Nephron progenitor cell (in vitro differentiated cells): ENCODE data around the gene GFOD2.

Source experiments
- DNase-seq: peaks from one replicate; pipeline ENCODE4 v3.0.0; 2021
- H3K27ac Mint-ChIP-seq: 2 replicates; pipeline ENCODE4 v1.8.0; 2021; ENCODE audit warnings: mild to moderate bottlenecking, moderate library complexity, mixed read lengths
- H3K27me3 Mint-ChIP-seq: 2 replicates; pipeline ENCODE4 v1.8.0; 2021; ENCODE audit warnings: mild to moderate bottlenecking, low read depth, mixed read lengths; ENCODE audit not compliant: poor library complexity
- H3K36me3 Mint-ChIP-seq: 2 replicates; pipeline ENCODE4 v1.8.0; 2021; ENCODE audit warnings: low read depth, mixed read lengths
- H3K4me1 Mint-ChIP-seq: 2 replicates; pipeline ENCODE4 v1.8.0; 2021; ENCODE audit warnings: mixed read lengths
- H3K4me3 Mint-ChIP-seq: 2 replicates; pipeline ENCODE4 v1.8.0; 2021; ENCODE audit warnings: mild to moderate bottlenecking, moderate library complexity, mixed read lengths
- H3K9me3 Mint-ChIP-seq: 2 replicates; pipeline ENCODE4 v1.8.0; 2021; ENCODE audit warnings: mild to moderate bottlenecking, moderate library complexity, mixed read lengths
- CTCF ChIP-seq: fragments of 200-600 bp; sonication (generic); IDR thresholded peaks from 2 replicates; pipeline ENCODE4 v1.5.0; 2021; ENCODE audit warnings: antibody characterized with exemption

The GFOD2 gene

GRCh38 chr16:67666559-67667452 lies 52.3 kb downstream of the GFOD2 start, which contains the start of the genes C16orf86 and ENKD1:
Gene C16orf86, plus strand, starts transcription at chr16:67666814. Its CDS starts 157 bp downstream, at chr16:67666971.
Gene ENKD1, minus strand, starts transcription at chr16:67666750. Its CDS starts 308 bp downstream, at chr16:67666442.
- Mint-ChIP-seq H3K27me3 (peaks cover 11% of the 10 kb centered on the region), H3K4me1 (peaks cover 29% of the 10 kb centered on the region), H3K36me3 (peaks cover 15% of the 10 kb centered on the region), H3K27ac (peak within 1 kb of the TSS; percentile 83), H3K9me3 (no peaks in the 10 kb centered on the region), H3K4me3 (peak within 1 kb of the TSS; percentile 77)
- peak; percentile 90 for DNase-seq
- TF ChIP-seq CTCF, result no peak

GRCh38 chr16:67666032-67666551 lies 53.0 kb downstream of the GFOD2 start:
- Mint-ChIP-seq H3K9me3 (no peaks in the 10 kb centered on the region), H3K27ac (no peak overlapping the region), H3K27me3 (peaks cover 17% of the 10 kb centered on the region), H3K36me3 (peaks cover 15% of the 10 kb centered on the region), H3K4me3 (peak overlapping the region; percentile 75), H3K4me1 (peaks cover 36% of the 10 kb centered on the region)
- TF ChIP-seq CTCF, result no peak
- peak; percentile 75 for DNase-seq

- Mint-ChIP-seq H3K27me3 (peaks cover 18% of the 10 kb centered on the region), H3K4me3 (peak overlapping the region; percentile 75), H3K4me1 (peaks cover 38% of the 10 kb centered on the region), H3K27ac (no peak overlapping the region), H3K36me3 (peaks cover 15% of the 10 kb centered on the region), H3K9me3 (no peaks in the 10 kb centered on the region)
- no peak for TF ChIP-seq CTCF
- DNase-seq, result no peak
These were observed 53.5 kb downstream of the GFOD2 start for GRCh38 chr16:67665598-67665997.

DNA sequence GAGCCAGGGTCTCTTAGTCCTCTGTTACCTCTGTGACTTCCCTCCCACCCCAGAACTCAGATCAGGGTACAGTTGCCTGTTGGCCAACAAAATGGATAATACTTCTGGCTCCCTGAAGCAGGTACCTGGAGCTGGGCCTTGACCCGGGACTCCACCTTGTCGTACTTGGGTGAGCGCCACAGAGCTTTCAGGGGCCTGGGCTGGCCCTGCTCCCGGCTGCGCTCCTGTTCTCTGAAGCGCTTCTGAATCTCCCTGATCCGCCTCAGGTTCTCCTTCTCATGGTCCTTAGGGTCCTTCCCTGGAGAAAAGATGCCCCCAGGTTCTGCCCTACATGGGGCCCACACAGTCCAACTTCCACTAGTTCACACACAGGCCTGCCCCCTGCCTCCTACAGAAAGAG lies 54.2 kb downstream of the GFOD2 start:
- Mint-ChIP-seq H3K27ac (no peak overlapping the region), H3K4me3 (peak overlapping the region; percentile 36), H3K36me3 (peaks cover 15% of the 10 kb centered on the region), H3K27me3 (peaks cover 21% of the 10 kb centered on the region), H3K4me1 (peaks cover 38% of the 10 kb centered on the region), H3K9me3 (no peaks in the 10 kb centered on the region)
- no peak for DNase-seq
- no peak for TF ChIP-seq CTCF

- Mint-ChIP-seq H3K27me3 (peaks cover 21% of the 10 kb centered on the region), H3K27ac (no peak overlapping the region), H3K4me1 (peaks cover 43% of the 10 kb centered on the region), H3K9me3 (no peaks in the 10 kb centered on the region), H3K36me3 (peaks cover 15% of the 10 kb centered on the region), H3K4me3 (no peak overlapping the region)
- no peak for DNase-seq
- no peak for TF ChIP-seq CTCF
These were observed 54.9 kb downstream of the GFOD2 start for GRCh38 chr16:67664258-67664657.
